Loucy (cell line): Measurements from ENCODE around the gene DNAJC8.

ENCODE experiments used
- EZH2phosphoT487 ChIP-seq: fragments of 200-600 bp; IDR thresholded peaks from 2 replicates; pipeline ENCODE4 v1.6.1; 2018; ENCODE audit warnings: antibody characterized with exemption, mild to moderate bottlenecking, moderate library complexity, borderline replicate concordance
- TF ChIP-seq, protein P1 (sequence below): fragments of 200-600 bp; sonication (generic); conservative IDR thresholded peaks from 2 replicates; pipeline ENCODE4 v1.5.1; 2014; ENCODE audit warnings: mild to moderate bottlenecking, antibody characterized with exemption, low read length

- TF ChIP-seq, protein P1, sequence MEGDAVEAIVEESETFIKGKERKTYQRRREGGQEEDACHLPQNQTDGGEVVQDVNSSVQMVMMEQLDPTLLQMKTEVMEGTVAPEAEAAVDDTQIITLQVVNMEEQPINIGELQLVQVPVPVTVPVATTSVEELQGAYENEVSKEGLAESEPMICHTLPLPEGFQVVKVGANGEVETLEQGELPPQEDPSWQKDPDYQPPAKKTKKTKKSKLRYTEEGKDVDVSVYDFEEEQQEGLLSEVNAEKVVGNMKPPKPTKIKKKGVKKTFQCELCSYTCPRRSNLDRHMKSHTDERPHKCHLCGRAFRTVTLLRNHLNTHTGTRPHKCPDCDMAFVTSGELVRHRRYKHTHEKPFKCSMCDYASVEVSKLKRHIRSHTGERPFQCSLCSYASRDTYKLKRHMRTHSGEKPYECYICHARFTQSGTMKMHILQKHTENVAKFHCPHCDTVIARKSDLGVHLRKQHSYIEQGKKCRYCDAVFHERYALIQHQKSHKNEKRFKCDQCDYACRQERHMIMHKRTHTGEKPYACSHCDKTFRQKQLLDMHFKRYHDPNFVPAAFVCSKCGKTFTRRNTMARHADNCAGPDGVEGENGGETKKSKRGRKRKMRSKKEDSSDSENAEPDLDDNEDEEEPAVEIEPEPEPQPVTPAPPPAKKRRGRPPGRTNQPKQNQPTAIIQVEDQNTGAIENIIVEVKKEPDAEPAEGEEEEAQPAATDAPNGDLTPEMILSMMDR = no peak
- no peak for TF ChIP-seq EZH2phosphoT487
These were observed 11.0 kb upstream of the DNAJC8 start for GRCh38 chr1:28243685-28244311.
